ENCODE results near the gene AP4B1. TPM values are rescaled to one million over a fixed set of nuclear protein-coding genes. Genes with fewer than 3 reads are reported as not detected.
"Not testable (repeated sequence)": the region's sequence is repeated elsewhere in the genome, so short reads cannot be mapped to it uniquely, and the experiment has no call there.

AP4B1 gene
- total RNA-seq: 37.4 TPM

- peak; percentile 100 for DNase-seq
Observed at GRCh38 chr1:113904674-113905434, at the start of gene AP4B1, which contains the start of gene DCLRE1B. Gene AP4B1, minus strand, starts transcription at chr1:113904799. Its CDS starts 82 bp downstream, at chr1:113904717. Gene DCLRE1B, plus strand, starts transcription at chr1:113905326. Its CDS starts 261 bp downstream, at chr1:113905587.

- no peak for DNase-seq
Observed at GRCh38 chr1:113951719-113952118, 47.1 kb upstream of the AP4B1 start.

- DNase-seq: no peak
Observed at GRCh38 chr1:113950908-113951307, 46.3 kb upstream of the AP4B1 start.

GRCh38 chr1:113949007-113949406 lies 44.4 kb upstream of the AP4B1 start:
- peak; percentile 30 for DNase-seq

GRCh38 chr1:113948151-113948550 lies 43.6 kb upstream of the AP4B1 start:
- DNase-seq: not testable (repeated sequence)

GRCh38 chr1:113947388-113948107 lies 42.9 kb upstream of the AP4B1 start:
- DNase-seq: no peak

- DNase-seq: no peak
Observed at GRCh38 chr1:113946678-113947387, 42.2 kb upstream of the AP4B1 start.

- no peak for DNase-seq
Observed at GRCh38 chr1:113946112-113946511, 41.5 kb upstream of the AP4B1 start.

- DNase-seq: no peak
Observed at GRCh38 chr1:113945329-113945728, 40.7 kb upstream of the AP4B1 start.

- no peak for DNase-seq
Observed at GRCh38 chr1:113943028-113943811, 38.6 kb upstream of the AP4B1 start.

GRCh38 chr1:113942527-113942926 lies 37.9 kb upstream of the AP4B1 start:
- no peak for DNase-seq

- DNase-seq: no peak
Observed at GRCh38 chr1:113941245-113941559, 36.6 kb upstream of the AP4B1 start.

- DNase-seq: no peak
Observed at GRCh38 chr1:113940365-113941244, 36.0 kb upstream of the AP4B1 start.

- DNase-seq: no peak
Observed at GRCh38 chr1:113938192-113938591, 33.6 kb upstream of the AP4B1 start.

GRCh38 chr1:113937146-113937545 lies 32.5 kb upstream of the AP4B1 start:
- no peak for DNase-seq

GRCh38 chr1:113935970-113936369 lies 31.4 kb upstream of the AP4B1 start:
- no peak for DNase-seq

- DNase-seq: no peak
Observed at GRCh38 chr1:113935176-113935575, 30.6 kb upstream of the AP4B1 start.

GRCh38 chr1:113934511-113935055 lies 30.0 kb upstream of the AP4B1 start:
- DNase-seq: no peak

GRCh38 chr1:113934006-113934405 lies 29.4 kb upstream of the AP4B1 start:
- no peak for DNase-seq

GRCh38 chr1:113931451-113931851 lies 26.9 kb upstream of the AP4B1 start:
- no peak for DNase-seq
